Activated CD8-positive, alpha-beta T cell treated with anti-CD3 and anti-CD28 coated beads, Interleukin-2, amount 10 ng/mL, durations not matched to agents 7 days and 5 days (primary cell): ENCODE results near the gene SLIT3. TPM values are rescaled to one million over a fixed set of nuclear protein-coding genes. Genes with fewer than 3 reads are reported as not detected.

Experiments
- ATAC-seq: fragments of 150-1000 bp; cut with Tn5 transposase; one replicate; pipeline ENCODE4 v1.10.0; 2021; ENCODE audit warnings: moderate library complexity
- CTCF ChIA-PET: fragments of 350-600 bp; sonication (Branson Sonifier 250); formaldehyde crosslinking; loops from one replicate; lab custom pipeline; 2021; ENCODE audit warnings: antibody characterized with exemption; lab: Charles Lee
- POLR2A ChIA-PET: fragments of 350-600 bp; sonication (Branson Sonifier 250); formaldehyde crosslinking; loops from one replicate; lab custom pipeline; 2021; ENCODE audit warnings: antibody characterized with exemption; lab: Charles Lee
- DNase-seq: peaks from one replicate; pipeline ENCODE4 v3.0.0-alpha.2; 2020
- H3K27ac Mint-ChIP-seq: one replicate; pipeline ENCODE4 v1.8.0; 2021; ENCODE audit warnings: mild to moderate bottlenecking, mixed read lengths
- H3K27me3 Mint-ChIP-seq: one replicate; pipeline ENCODE4 v1.8.0; 2021; ENCODE audit warnings: low read depth, mixed read lengths
- H3K36me3 Mint-ChIP-seq: one replicate; pipeline ENCODE4 v1.8.0; 2021; ENCODE audit warnings: low read depth, mixed read lengths
- H3K4me1 Mint-ChIP-seq: one replicate; pipeline ENCODE4 v1.8.0; 2021; ENCODE audit warnings: low read depth, mixed read lengths
- H3K4me3 Mint-ChIP-seq: one replicate; pipeline ENCODE4 v1.8.0; 2021; ENCODE audit warnings: mild to moderate bottlenecking, mixed read lengths
- H3K9me3 Mint-ChIP-seq: one replicate; pipeline ENCODE4 v1.8.0; 2022; ENCODE audit warnings: mixed read lengths; ENCODE audit not compliant: insufficient read depth
- total RNA-seq, 2 experiments: library from RNA; stranded (reverse); gene quantifications; one replicate each; pipeline ENCODE4 v1.2.3, GENCODE V29; 2021

Gene SLIT3
- total RNA-seq, 2 experiments from 2014 or later: not detected

GRCh38 chr5:168943091-168943884 is 357.7 kb downstream of the SLIT3 start:
- Mint-ChIP-seq H3K4me1 (no peaks in the 10 kb centered on the region), H3K27me3 (peaks cover 5% of the 10 kb centered on the region), H3K36me3 (no peaks in the 10 kb centered on the region), H3K27ac (no peak overlapping the region), H3K9me3 (no peaks in the 10 kb centered on the region), H3K4me3 (no peak overlapping the region)
- ChIA-PET POLR2A (no interaction called here), CTCF (interaction anchor here (1.6 kb wide), 1 partner anchor 195 kb away, joined by 4 read pairs; no protein-coding TSS in a partner anchor)
- DNase-seq: no peak
- ATAC-seq: no peak

- Mint-ChIP-seq H3K27me3 (peaks cover 5% of the 10 kb centered on the region), H3K36me3 (no peaks in the 10 kb centered on the region), H3K27ac (no peak overlapping the region), H3K4me3 (no peak overlapping the region), H3K9me3 (no peaks in the 10 kb centered on the region), H3K4me1 (no peaks in the 10 kb centered on the region)
- ChIA-PET POLR2A (interaction anchor here (0.6 kb wide), 1 partner anchor 23 kb away, joined by 3 read pairs; no protein-coding TSS in a partner anchor), CTCF (interaction anchor here (1.2 kb wide), 1 partner anchor 262 kb away, joined by 3 read pairs; no protein-coding TSS in a partner anchor)
- ATAC-seq (no peak), DNase-seq (no peak)
Observed at GRCh38 chr5:168941901-168942300, 359.0 kb downstream of the SLIT3 start.

- ChIA-PET CTCF (interaction anchor here (1.2 kb wide), 1 partner anchor 261 kb away, joined by 3 read pairs; no protein-coding TSS in a partner anchor), POLR2A (no interaction called here)
Observed at GRCh38 chr5:168940712-168941111, 360.2 kb downstream of the SLIT3 start.

GRCh38 chr5:168939887-168940544 is 360.9 kb downstream of the SLIT3 start:
- Mint-ChIP-seq H3K4me3 (no peak overlapping the region), H3K36me3 (no peaks in the 10 kb centered on the region), H3K9me3 (no peaks in the 10 kb centered on the region), H3K27me3 (peaks cover 5% of the 10 kb centered on the region), H3K27ac (no peak overlapping the region), H3K4me1 (no peaks in the 10 kb centered on the region)
- ChIA-PET CTCF (no interaction called here), POLR2A (no interaction called here)
- ATAC-seq: no peak
- no peak for DNase-seq

More at GRCh38 chr5:168940712-168941111, 360.2 kb downstream of the SLIT3 start:
- H3K36me3 Mint-ChIP-seq: no peaks in the 10 kb centered on the region
- ATAC-seq (no peak), DNase-seq (no peak)
- H3K4me3 Mint-ChIP-seq: no peak overlapping the region
- no peaks in the 10 kb centered on the region for H3K9me3 Mint-ChIP-seq
- H3K27me3 Mint-ChIP-seq: peaks cover 5% of the 10 kb centered on the region
- no peak overlapping the region for H3K27ac Mint-ChIP-seq
- H3K4me1 Mint-ChIP-seq: no peaks in the 10 kb centered on the region

GRCh38 chr5:168939156-168939800 is 361.7 kb downstream of the SLIT3 start:
- Mint-ChIP-seq H3K9me3 (no peaks in the 10 kb centered on the region), H3K4me1 (no peaks in the 10 kb centered on the region), H3K4me3 (no peak overlapping the region), H3K36me3 (no peaks in the 10 kb centered on the region), H3K27me3 (peaks cover 5% of the 10 kb centered on the region), H3K27ac (no peak overlapping the region)
- CTCF ChIA-PET: no interaction called here
- ATAC-seq (no peak), DNase-seq (no peak)
- POLR2A ChIA-PET: no interaction called here

GRCh38 chr5:168936511-168936910 is 364.4 kb downstream of the SLIT3 start:
- Mint-ChIP-seq H3K4me1 (no peaks in the 10 kb centered on the region), H3K27ac (no peak overlapping the region), H3K9me3 (no peaks in the 10 kb centered on the region), H3K36me3 (no peaks in the 10 kb centered on the region), H3K4me3 (no peak overlapping the region), H3K27me3 (peaks cover 5% of the 10 kb centered on the region)
- no peak for ATAC-seq
- DNase-seq: no peak
- CTCF ChIA-PET: interaction anchor here (1.0 to 1.7 kb wide), 2 partner anchors 10 to 11 kb away, joined by 3 to 4 read pairs; no protein-coding TSS in a partner anchor
- POLR2A ChIA-PET: no interaction called here

- ATAC-seq: no peak
- Mint-ChIP-seq H3K36me3 (no peaks in the 10 kb centered on the region), H3K9me3 (no peaks in the 10 kb centered on the region), H3K4me1 (no peaks in the 10 kb centered on the region), H3K4me3 (no peak overlapping the region), H3K27ac (no peak overlapping the region), H3K27me3 (peaks cover 5% of the 10 kb centered on the region)
- POLR2A ChIA-PET: no interaction called here
- DNase-seq: no peak
- CTCF ChIA-PET: interaction anchor here (1.7 kb wide), 1 partner anchor 9 kb away, joined by 4 read pairs; no protein-coding TSS in a partner anchor
Observed at GRCh38 chr5:168935183-168935582, 365.8 kb downstream of the SLIT3 start.

GRCh38 chr5:168934169-168934568 is 366.8 kb downstream of the SLIT3 start:
- peaks cover 9% of the 10 kb centered on the region for H3K27me3 Mint-ChIP-seq
- H3K36me3 Mint-ChIP-seq: no peaks in the 10 kb centered on the region
- ChIA-PET CTCF (no interaction called here), POLR2A (no interaction called here)
- no peak overlapping the region for H3K27ac Mint-ChIP-seq
- ATAC-seq (no peak), DNase-seq (no peak)
- no peaks in the 10 kb centered on the region for H3K4me1 Mint-ChIP-seq
- no peaks in the 10 kb centered on the region for H3K9me3 Mint-ChIP-seq
- H3K4me3 Mint-ChIP-seq: no peak overlapping the region

- CTCF ChIA-PET: no interaction called here
- Mint-ChIP-seq H3K4me3 (no peak overlapping the region), H3K9me3 (no peaks in the 10 kb centered on the region), H3K27me3 (peaks cover 5% of the 10 kb centered on the region), H3K27ac (no peak overlapping the region), H3K4me1 (no peaks in the 10 kb centered on the region), H3K36me3 (no peaks in the 10 kb centered on the region)
- no peak for DNase-seq
- POLR2A ChIA-PET: no interaction called here
- ATAC-seq: no peak
Observed at GRCh38 chr5:168932400-168933189, 368.3 kb downstream of the SLIT3 start.

- H3K4me3 Mint-ChIP-seq: no peak overlapping the region
- DNase-seq (no peak), ATAC-seq (no peak)
- peaks cover 5% of the 10 kb centered on the region for H3K27me3 Mint-ChIP-seq
- ChIA-PET CTCF (no interaction called here), POLR2A (no interaction called here)
- no peaks in the 10 kb centered on the region for H3K36me3 Mint-ChIP-seq
- H3K9me3 Mint-ChIP-seq: no peaks in the 10 kb centered on the region
- H3K4me1 Mint-ChIP-seq: no peaks in the 10 kb centered on the region
- no peak overlapping the region for H3K27ac Mint-ChIP-seq
Observed at GRCh38 chr5:168931638-168932345, 369.1 kb downstream of the SLIT3 start.

GRCh38 chr5:168929656-168930055 is 371.3 kb downstream of the SLIT3 start:
- no peaks in the 10 kb centered on the region for H3K9me3 Mint-ChIP-seq
- no peak for ATAC-seq
- no peak overlapping the region for H3K27ac Mint-ChIP-seq
- H3K27me3 Mint-ChIP-seq: peaks cover 5% of the 10 kb centered on the region
- H3K36me3 Mint-ChIP-seq: no peaks in the 10 kb centered on the region
- DNase-seq: no peak
- ChIA-PET CTCF (no interaction called here), POLR2A (no interaction called here)
- H3K4me3 Mint-ChIP-seq: no peak overlapping the region
- H3K4me1 Mint-ChIP-seq: no peaks in the 10 kb centered on the region
